Fibroblast of pulmonary artery (primary cell): ENCODE data around the gene PDCD7.
"Not testable (repeated sequence)": the region's sequence is repeated elsewhere in the genome, so short reads cannot be mapped to it uniquely, and the experiment has no call there.

Source experiments
- DNase-seq: peaks from one replicate; pipeline ENCODE4 v3.0.0-alpha.2; 2010; ENCODE audit warnings: low read depth
- H3K4me3 ChIP-seq: replicated peaks from 2 replicates; pipeline ENCODE4 v1.5.1; 2011; ENCODE audit warnings: low read depth, mild to moderate bottlenecking, control low read depth, low read length, moderate library complexity
- TF ChIP-seq, protein P1 (sequence below): IDR thresholded peaks from 2 replicates; pipeline ENCODE4 v1.5.1; 2011; ENCODE audit warnings: mild to moderate bottlenecking, control low read depth, low read length, inconsistent platforms; ENCODE audit errors: missing control alignments

PDCD7 gene

DNA sequence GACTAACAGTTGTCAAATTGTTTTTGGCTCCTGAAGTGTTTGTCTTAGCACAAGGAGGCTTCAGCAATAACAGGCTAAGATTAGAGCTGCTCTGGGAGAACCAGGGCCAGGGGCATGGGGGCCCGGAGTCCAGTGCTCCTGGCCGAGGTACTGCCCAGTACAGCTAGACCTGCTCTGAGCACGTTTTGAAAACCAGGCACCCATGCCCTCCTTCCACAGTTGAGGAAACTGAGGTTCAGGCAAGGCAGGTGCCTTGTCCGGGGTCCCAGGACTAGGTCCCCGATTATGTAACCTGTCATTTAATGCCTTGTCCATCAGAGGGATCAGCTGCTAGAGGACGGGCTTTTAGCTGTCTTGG lies 37.9 kb downstream of the PDCD7 start:
- DNase-seq: no peak
- H3K4me3 ChIP-seq: no peak overlapping the region
- TF ChIP-seq, protein P1, sequence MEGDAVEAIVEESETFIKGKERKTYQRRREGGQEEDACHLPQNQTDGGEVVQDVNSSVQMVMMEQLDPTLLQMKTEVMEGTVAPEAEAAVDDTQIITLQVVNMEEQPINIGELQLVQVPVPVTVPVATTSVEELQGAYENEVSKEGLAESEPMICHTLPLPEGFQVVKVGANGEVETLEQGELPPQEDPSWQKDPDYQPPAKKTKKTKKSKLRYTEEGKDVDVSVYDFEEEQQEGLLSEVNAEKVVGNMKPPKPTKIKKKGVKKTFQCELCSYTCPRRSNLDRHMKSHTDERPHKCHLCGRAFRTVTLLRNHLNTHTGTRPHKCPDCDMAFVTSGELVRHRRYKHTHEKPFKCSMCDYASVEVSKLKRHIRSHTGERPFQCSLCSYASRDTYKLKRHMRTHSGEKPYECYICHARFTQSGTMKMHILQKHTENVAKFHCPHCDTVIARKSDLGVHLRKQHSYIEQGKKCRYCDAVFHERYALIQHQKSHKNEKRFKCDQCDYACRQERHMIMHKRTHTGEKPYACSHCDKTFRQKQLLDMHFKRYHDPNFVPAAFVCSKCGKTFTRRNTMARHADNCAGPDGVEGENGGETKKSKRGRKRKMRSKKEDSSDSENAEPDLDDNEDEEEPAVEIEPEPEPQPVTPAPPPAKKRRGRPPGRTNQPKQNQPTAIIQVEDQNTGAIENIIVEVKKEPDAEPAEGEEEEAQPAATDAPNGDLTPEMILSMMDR: no peak

DNA sequence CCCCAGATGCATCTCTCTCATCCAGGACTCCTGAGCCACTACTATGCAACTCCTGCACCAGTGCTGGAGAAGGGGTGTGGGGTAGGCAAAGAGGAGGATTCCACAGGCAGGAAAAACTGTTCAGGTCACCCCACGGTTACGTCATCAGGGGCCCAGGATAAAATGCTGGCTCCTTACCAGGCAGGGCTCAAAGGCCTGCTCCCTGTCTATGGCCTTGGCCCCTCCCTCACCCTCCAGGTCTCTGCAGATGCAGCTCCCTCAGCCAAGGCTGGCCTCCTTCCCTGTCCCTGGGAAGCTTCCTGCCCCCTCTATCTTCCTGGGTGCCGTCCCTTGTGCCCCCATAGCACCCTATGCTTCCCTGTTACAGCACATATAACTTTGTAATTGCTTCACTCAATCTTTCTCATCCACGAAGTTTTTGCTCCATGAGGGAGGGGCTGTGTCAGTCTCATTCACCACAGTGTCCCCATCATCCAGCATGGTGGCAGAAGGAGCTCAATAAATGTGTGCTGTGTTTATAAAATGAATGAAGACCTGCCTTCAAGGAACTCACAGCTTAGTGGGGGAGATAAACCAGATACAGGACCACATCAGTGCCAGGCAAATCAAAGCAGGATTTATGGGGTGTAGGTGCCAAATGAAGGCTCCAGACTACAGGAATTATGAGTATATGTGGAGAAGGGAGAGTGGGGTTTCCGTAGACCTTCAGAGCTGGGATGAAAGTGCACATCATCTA lies 38.4 kb downstream of the PDCD7 start:
- DNase-seq: peak; percentile 18
- TF ChIP-seq, protein P1: no peak

GRCh38 chr15:65094294-65094995 lies 39.2 kb downstream of the PDCD7 start:
- H3K4me3 ChIP-seq: no peak overlapping the region
- DNase-seq: no peak
- TF ChIP-seq, protein P1: no peak

More for the DNA sequence above, 38.4 kb downstream of the PDCD7 start:
- no peak overlapping the region for H3K4me3 ChIP-seq

GRCh38 chr15:65093793-65094170 lies 39.8 kb downstream of the PDCD7 start:
- DNase-seq, H3K4me3 ChIP-seq: not testable (repeated sequence)

- DNase-seq: no peak
- no peak overlapping the region for H3K4me3 ChIP-seq
- TF ChIP-seq, protein P1: no peak
Measured at GRCh38 chr15:65092911-65093792, 40.5 kb downstream of the PDCD7 start.

DNA sequence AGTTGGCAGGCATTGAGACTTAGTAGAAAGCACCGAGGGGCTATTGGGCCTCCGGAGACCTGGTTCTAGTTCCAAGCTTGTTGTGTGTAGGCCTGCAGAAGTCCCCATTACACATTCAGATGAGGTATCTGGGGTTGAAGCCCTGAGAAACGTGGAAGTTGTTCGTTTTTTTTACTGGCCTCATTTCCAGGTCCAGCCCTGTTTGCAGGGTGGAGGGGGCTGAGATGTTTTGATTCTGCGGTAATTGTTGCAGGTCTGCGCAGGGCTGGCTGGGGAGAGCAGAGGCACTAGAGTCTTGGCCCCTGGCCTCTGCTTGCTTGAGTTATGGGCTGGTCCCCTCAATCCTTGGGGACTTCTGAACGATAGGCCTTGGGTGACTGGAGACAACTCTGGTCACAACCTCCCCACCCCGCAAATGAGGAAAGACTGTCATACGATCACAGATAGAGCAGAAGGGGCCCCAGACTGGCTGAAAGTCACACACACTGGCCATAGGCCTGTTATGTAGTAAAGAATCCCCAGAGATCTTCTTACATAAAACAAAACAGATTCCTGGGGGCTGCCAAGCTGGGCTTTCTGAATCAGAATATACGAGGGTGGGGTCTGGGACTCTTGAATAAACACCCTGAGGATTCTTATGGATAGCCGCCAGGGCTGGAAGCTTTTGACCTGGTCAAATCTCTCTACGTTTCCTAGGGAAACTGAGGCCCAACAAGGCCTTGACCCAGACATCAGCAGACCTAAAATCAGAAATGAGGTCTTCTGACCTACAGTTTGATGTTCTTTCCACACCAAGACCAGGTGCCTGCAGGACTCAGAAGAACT lies 41.5 kb downstream of the PDCD7 start:
- no peak overlapping the region for H3K4me3 ChIP-seq
- TF ChIP-seq, protein P1: no peak
- no peak for DNase-seq
